Activated naive CD8-positive, alpha-beta T cell treated with anti-CD3 and anti-CD28 coated beads, Interleukin-2, amount 50 U/mL, for 16 hours (primary cell): ENCODE data around the gene KAT14.
"Not testable (repeated sequence)": the region's sequence is repeated elsewhere in the genome, so short reads cannot be mapped to it uniquely, and the experiment has no call there.

Experiments
- DNase-seq: peaks from one replicate; pipeline ENCODE4 v3.0.0-alpha.2; 2020; ENCODE audit warnings: low read depth, low spot score

The KAT14 gene

GRCh38 chr20:18223409-18223808 lies 85.7 kb downstream of the KAT14 start:
- no peak for DNase-seq

DNA sequence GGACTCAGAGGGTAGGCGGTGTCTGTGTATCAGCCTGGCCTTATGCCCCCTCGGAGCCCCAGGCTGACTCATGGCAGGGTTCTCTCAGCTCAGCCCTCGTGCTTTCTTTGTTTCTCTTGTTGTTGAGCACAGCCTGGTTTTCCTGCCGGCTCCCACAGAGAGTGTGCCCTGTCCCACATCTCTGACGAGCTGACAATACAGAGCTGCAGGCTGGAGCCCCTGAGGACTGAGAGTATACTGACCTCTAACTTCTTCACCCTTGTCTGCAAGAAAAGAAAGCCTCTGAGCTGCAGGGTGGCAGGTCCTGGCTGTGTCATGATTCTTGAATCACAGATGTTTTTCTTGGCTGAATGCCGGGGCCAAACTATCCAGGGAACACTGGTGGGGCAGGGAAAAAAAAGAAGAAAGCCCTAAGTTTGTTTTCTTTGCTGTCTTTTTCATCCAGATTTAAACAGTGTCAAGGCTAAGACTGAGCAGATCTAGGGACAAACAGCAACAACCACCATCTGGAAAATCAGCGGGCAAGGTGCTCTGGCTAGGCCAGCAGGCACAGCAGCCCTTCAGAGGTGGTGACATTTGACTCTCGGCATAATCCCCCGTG lies 87.4 kb downstream of the KAT14 start:
- no peak for DNase-seq

DNA sequence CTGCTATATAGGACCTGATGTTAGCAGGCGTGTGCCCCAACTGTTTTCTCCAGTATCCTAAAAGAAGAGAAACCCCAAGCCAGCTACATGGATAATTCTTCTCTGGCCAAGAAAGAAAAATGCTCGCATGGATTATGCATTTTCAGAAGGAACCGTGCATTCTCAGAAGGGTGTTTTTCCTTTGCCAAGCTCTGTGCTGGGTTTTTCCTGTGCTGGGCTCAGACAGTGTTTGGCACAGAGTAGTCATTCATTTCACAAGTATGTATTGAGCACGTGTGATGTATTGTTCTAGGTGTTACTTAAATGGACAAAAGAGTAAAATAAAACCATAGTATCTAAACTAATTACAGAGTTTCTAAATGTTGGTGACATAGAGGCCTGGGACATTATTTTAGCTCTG lies 88.0 kb downstream of the KAT14 start:
- no peak for DNase-seq

DNA sequence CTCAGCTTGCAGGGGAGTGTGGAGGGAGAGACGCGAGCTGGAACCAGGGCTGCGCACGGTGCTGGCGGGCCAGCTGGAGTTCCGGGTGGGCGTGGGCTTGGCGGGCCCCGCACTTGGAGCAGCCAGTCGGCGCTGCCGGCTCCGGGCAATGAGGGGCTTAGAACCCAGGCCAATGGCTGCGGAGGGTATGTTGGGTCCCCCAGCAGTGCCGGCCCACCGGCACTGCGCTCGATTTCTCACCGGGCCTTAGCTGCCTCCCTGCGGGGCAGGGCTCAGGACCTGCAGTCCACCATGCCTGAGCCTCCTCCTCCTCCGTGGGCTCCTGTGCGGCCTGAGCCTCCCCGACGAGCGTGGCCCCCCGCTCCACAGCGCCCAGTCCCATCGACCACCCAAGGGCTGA lies 89.1 kb downstream of the KAT14 start:
- not testable (repeated sequence) for DNase-seq

DNA sequence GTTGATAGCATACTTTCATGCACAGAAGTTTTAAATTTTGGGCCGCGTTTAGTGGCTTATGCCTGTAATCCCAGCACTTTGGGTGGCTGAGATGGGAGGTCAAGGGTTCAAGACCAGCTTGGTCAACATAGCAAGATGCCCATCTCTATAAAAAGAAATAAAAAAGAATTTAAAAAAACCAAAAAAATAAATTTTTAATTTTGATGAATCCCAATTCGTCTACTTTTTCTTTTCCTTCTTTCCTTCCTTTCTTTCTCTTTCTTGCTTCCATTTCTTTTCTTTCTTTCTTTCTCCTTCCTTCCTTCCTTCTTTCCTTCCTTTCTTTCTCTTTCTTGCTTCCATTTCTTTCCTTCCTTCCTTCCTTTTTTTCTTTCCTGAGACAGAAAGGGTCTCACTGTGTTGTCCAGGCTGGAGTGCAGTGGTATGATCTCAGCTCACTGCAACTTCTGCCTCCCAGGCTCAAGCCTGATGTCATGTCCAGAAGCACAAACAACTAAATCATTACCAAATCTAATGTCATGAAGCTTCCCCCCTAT lies 95.8 kb downstream of the KAT14 start:
- no peak for DNase-seq
